Measurements from ENCODE around the gene IMMP2L.

IMMP2L gene

DNA sequence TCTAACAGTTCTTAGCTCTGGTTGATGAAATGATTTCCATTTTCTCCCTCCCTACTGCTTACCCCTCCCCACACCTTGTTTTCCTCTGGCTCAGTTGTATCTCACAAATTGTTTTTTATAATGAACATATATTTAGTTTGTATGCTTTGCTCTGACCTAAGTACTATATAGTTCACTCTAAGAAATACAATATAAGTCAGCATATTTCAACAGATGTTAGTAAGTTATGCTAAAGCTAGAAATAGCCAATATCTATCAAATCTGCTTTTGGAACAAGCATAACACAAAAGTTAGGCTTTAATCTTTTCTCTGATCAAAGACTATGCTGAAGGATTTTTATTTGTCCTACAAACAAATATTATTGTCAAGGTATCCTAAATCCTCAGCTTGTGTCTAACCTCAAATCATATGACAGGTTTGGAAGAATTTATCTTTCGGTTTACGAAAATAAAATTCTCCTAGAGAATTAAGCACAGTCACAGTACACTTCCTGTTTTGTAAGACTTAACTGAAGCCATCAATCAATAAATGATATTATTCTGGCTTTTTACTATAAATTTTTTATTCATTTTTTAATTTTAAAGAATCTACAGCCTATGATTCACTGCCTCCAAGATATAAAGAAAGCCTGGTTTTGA, 67.0 kb downstream of the IMMP2L start:
- no peaks in the 10 kb centered on the region for H3K36me3 ChIP-seq (ENCODE audit: control insufficient read depth in 5 of 5, insufficient read depth in 5 of 5, low read length in 5 of 5)
- no peaks in the 10 kb centered on the region for H3K27me3 ChIP-seq (ENCODE audit: control insufficient read depth in 5 of 5, insufficient read depth in 4 of 5, low read length in 5 of 5)
- no peaks in the 10 kb centered on the region for H3K4me1 ChIP-seq (ENCODE audit: control insufficient read depth in 5 of 5, insufficient read depth in 5 of 5, low read length in 5 of 5)
- no peaks in the 10 kb centered on the region for H3K9me3 ChIP-seq (ENCODE audit: control insufficient read depth in 5 of 5, low read length in 5 of 5)
- H3K27ac ChIP-seq (ENCODE audit: low read depth, low read length): no peak overlapping the region
- H3K9ac ChIP-seq (ENCODE audit: low read length in 5 of 5): no peak overlapping the region
- no peak overlapping the region for H3K4me3 ChIP-seq (ENCODE audit: low read depth in 1 of 5, low read length in 5 of 5)

GRCh38 chr7:111492234-111492633, 70.1 kb downstream of the IMMP2L start:
- Histone ChIP-seq H3K9me3 (ENCODE audit: control insufficient read depth in 5 of 5, low read length in 5 of 5) (no peaks in the 10 kb centered on the region), H3K9ac (ENCODE audit: low read length in 5 of 5) (no peak overlapping the region), H3K27ac (ENCODE audit: low read depth, low read length) (no peak overlapping the region), H3K4me1 (ENCODE audit: control insufficient read depth in 5 of 5, insufficient read depth in 5 of 5, low read length in 5 of 5) (no peaks in the 10 kb centered on the region), H3K4me3 (ENCODE audit: low read depth in 1 of 5, low read length in 5 of 5) (no peak overlapping the region), H3K27me3 (ENCODE audit: control insufficient read depth in 5 of 5, insufficient read depth in 4 of 5, low read length in 5 of 5) (no peaks in the 10 kb centered on the region), H3K36me3 (ENCODE audit: control insufficient read depth in 5 of 5, insufficient read depth in 5 of 5, low read length in 5 of 5) (no peaks in the 10 kb centered on the region)

DNA sequence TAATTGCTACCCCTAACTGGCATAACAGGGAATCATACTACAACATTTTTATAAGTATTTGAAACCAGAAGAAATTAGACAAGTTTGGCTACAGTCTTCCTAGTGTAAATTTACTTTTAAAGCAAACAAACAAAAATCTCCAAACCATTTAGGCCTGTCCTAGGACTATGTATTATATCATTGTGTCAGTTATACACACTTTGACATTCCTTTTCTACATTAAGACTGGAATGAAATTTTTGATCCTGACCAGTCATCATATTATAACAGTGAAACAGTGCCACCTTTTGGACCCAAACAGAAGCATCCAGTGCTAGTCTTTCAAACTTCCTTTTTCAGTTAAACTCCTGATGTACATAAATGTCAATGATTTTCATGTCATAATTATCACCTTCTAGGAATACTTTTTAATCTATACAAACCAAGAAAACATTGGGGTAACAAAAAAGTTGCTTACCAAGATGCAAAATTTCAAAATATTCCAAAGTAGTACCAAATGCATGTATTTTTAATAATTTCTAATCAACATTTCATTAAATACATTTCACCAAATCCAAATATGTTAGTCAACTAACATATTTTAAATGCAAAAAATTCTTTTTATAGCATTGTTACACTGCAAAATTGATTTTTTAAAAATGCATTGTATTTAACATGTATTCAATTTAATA, 75.7 kb downstream of the IMMP2L start:
- H3K27me3 ChIP-seq (ENCODE audit: control insufficient read depth in 5 of 5, insufficient read depth in 4 of 5, low read length in 5 of 5): no peaks in the 10 kb centered on the region
- no peaks in the 10 kb centered on the region for H3K4me1 ChIP-seq (ENCODE audit: control insufficient read depth in 5 of 5, insufficient read depth in 5 of 5, low read length in 5 of 5)
- no peak overlapping the region for H3K9ac ChIP-seq (ENCODE audit: low read length in 5 of 5)
- H3K36me3 ChIP-seq (ENCODE audit: control insufficient read depth in 5 of 5, insufficient read depth in 5 of 5, low read length in 5 of 5): no peaks in the 10 kb centered on the region
- H3K4me3 ChIP-seq (ENCODE audit: low read depth in 1 of 5, low read length in 5 of 5): no peak overlapping the region
- no peaks in the 10 kb centered on the region for H3K9me3 ChIP-seq (ENCODE audit: control insufficient read depth in 5 of 5, low read length in 5 of 5)
- no peak overlapping the region for H3K27ac ChIP-seq (ENCODE audit: low read depth, low read length)

DNA sequence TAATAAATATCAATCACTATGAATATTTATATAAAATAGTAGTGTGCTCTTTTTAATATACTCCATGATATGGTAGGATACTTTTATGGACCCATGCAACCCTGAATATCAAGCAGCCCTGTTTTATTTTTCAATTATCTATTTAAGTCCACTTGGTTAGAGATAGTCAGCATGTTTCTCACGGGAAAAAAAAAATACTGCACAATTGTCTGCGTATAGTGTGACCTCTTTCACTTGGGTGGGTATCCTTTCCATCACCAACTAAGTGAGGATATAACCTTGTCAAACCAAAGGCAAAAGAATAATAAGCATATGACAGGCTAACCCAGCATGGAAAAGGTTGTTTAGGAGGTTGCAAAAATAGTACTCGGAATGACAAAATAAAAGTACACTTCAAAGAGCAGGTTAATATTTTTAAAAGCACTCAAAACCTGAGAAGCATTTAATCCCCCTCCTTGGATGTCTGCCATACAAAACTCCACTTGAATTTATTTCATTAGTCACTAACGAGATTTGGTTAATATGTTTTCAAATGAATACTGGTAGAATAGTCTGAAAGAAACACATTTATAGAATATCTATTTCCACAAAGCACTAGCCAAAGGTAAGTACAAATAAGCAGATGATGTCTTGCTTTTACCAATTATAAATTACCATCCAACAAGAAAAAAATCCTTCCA, 76.5 kb downstream of the IMMP2L start:
- no peak overlapping the region for H3K9ac ChIP-seq (ENCODE audit: low read length in 5 of 5)
- no peaks in the 10 kb centered on the region for H3K9me3 ChIP-seq (ENCODE audit: control insufficient read depth in 5 of 5, low read length in 5 of 5)
- H3K27ac ChIP-seq (ENCODE audit: low read depth, low read length): no peak overlapping the region
- H3K36me3 ChIP-seq (ENCODE audit: control insufficient read depth in 5 of 5, insufficient read depth in 5 of 5, low read length in 5 of 5): no peaks in the 10 kb centered on the region
- H3K4me1 ChIP-seq (ENCODE audit: control insufficient read depth in 5 of 5, insufficient read depth in 5 of 5, low read length in 5 of 5): no peaks in the 10 kb centered on the region
- H3K27me3 ChIP-seq (ENCODE audit: control insufficient read depth in 5 of 5, insufficient read depth in 4 of 5, low read length in 5 of 5): no peaks in the 10 kb centered on the region
- no peak overlapping the region for H3K4me3 ChIP-seq (ENCODE audit: low read depth in 1 of 5, low read length in 5 of 5)

DNA sequence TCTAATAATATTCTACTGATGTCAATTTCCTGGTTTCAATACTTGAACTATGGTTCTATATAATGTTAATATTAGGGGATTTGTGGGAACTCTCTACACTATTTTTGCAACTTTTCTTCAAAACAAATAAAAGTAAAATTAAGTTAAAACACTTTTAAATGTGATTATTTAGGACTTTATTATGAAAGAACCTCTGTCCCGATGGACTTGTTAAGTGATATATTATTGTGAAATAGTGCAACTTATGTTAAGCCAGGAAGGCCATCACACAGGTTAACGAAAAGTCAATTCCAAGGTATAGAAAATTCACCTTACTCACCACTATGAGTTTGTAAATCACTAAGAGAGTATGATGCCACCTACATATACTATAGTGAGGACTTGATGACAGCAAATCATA, 79.2 kb downstream of the IMMP2L start:
- Histone ChIP-seq H3K4me3 (ENCODE audit: low read depth in 1 of 5, low read length in 5 of 5) (no peak overlapping the region), H3K9me3 (ENCODE audit: control insufficient read depth in 5 of 5, low read length in 5 of 5) (no peaks in the 10 kb centered on the region), H3K4me1 (ENCODE audit: control insufficient read depth in 5 of 5, insufficient read depth in 5 of 5, low read length in 5 of 5) (no peaks in the 10 kb centered on the region), H3K36me3 (ENCODE audit: control insufficient read depth in 5 of 5, insufficient read depth in 5 of 5, low read length in 5 of 5) (no peaks in the 10 kb centered on the region), H3K27me3 (ENCODE audit: control insufficient read depth in 5 of 5, insufficient read depth in 4 of 5, low read length in 5 of 5) (no peaks in the 10 kb centered on the region), H3K27ac (ENCODE audit: low read depth, low read length) (no peak overlapping the region), H3K9ac (ENCODE audit: low read length in 5 of 5) (no peak overlapping the region)

DNA sequence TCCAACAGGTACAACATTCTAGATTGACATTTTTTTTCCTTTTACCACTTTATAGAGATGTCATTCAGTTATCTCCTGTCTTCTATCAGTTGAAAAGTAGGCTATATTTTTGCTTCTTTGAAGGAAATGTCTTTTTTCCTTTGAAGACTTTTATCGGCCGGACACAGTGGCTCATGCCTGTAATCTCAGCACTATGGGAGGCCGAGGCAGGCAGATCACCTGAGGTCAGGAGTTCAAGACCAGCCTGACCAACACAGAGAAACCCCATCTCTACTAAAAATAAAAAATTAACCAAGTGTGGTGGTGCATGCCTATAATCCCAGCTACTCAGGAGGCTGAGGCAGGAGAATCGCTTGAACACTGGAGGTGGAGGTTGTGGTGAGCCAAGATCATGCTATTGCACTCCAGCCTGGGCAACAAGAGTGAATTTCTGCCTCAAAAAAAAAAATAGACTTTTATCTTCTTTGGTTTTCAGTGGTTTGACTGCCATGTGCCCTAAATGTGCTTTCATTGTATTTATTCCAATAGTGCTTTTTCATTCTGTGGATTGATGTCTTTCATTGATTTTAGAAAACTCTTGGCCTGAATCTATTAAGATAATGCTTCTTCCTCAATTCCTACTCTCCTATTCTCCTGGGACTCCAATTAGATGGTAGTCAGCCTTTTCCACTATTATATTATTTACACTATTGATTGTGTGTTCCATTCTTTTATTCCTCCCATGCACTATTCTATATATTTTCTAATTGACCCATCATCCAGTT, 84.6 kb downstream of the IMMP2L start:
- no peak overlapping the region for H3K9ac ChIP-seq (ENCODE audit: low read length in 5 of 5)
- no peaks in the 10 kb centered on the region for H3K36me3 ChIP-seq (ENCODE audit: control insufficient read depth in 5 of 5, insufficient read depth in 5 of 5, low read length in 5 of 5)
- no peak overlapping the region for H3K27ac ChIP-seq (ENCODE audit: low read depth, low read length)
- H3K9me3 ChIP-seq (ENCODE audit: control insufficient read depth in 5 of 5, low read length in 5 of 5): no peaks in the 10 kb centered on the region
- no peaks in the 10 kb centered on the region for H3K27me3 ChIP-seq (ENCODE audit: control insufficient read depth in 5 of 5, insufficient read depth in 4 of 5, low read length in 5 of 5)
- no peak overlapping the region for H3K4me3 ChIP-seq (ENCODE audit: low read depth in 1 of 5, low read length in 5 of 5)
- H3K4me1 ChIP-seq (ENCODE audit: control insufficient read depth in 5 of 5, insufficient read depth in 5 of 5, low read length in 5 of 5): peaks cover 0 to 5% (median 0%) of the 10 kb centered on the region in 5 donors

DNA sequence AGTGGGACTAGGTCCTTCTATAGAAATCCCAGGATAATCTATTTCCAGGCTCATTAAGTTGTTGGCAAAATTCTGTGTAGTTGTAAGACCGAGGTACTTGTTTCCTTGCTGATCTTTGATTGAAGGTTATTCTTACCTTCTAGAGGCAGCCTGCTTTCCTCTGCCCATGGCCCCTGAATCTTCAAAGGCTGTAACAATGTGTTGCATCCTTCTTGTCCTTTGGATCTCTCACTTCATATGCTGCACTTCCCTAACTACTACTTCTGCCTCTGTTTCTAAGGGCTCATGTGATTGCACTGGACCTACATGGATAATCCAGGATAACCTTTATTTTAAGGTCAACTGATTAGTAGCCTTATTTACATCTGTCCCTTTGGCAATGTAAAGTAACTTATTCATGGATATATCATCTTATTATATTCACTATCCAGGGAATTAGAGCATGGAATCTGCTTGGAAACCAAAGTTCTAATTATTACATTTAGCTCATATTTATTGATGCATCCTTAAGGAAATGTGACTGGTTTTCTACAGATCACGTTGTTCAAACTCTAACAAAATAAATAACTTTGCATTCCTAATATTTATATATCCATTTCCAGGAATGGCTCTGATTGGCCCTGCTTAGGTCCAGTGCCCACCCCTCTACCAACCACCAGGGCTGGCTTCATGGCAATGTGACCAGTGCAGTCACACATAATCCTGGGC, 85.6 kb downstream of the IMMP2L start:
- Histone ChIP-seq H3K4me1 (ENCODE audit: control insufficient read depth in 5 of 5, insufficient read depth in 5 of 5, low read length in 5 of 5) (peaks cover 0 to 5% (median 0%) of the 10 kb centered on the region in 5 donors), H3K9me3 (ENCODE audit: control insufficient read depth in 5 of 5, low read length in 5 of 5) (no peaks in the 10 kb centered on the region), H3K9ac (ENCODE audit: low read length in 5 of 5) (no peak overlapping the region), H3K27ac (ENCODE audit: low read depth, low read length) (no peak overlapping the region), H3K36me3 (ENCODE audit: control insufficient read depth in 5 of 5, insufficient read depth in 5 of 5, low read length in 5 of 5) (no peaks in the 10 kb centered on the region), H3K4me3 (ENCODE audit: low read depth in 1 of 5, low read length in 5 of 5) (no peak overlapping the region), H3K27me3 (ENCODE audit: control insufficient read depth in 5 of 5, insufficient read depth in 4 of 5, low read length in 5 of 5) (no peaks in the 10 kb centered on the region)

DNA sequence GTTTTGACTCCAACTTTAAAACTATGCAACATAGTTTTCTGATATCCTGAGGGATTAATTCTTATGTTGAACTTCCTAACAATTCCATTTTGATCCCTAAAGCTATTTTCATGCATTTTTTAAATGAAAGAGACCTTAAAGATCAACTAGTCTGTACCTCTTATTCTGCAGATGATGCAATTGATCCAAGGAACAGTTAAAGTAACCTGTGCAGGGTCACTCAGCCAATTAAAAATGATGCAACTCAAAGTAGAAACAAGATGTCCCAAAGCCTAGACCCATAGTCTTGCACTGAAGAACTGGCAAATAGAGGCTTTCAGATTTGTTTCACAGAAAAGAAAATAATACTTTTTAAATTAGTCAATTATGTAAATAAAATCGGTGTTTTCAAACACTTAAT, 86.3 kb downstream of the IMMP2L start:
- H3K9ac ChIP-seq (ENCODE audit: low read length in 5 of 5): no peak overlapping the region
- H3K36me3 ChIP-seq (ENCODE audit: control insufficient read depth in 5 of 5, insufficient read depth in 5 of 5, low read length in 5 of 5): no peaks in the 10 kb centered on the region
- H3K9me3 ChIP-seq (ENCODE audit: control insufficient read depth in 5 of 5, low read length in 5 of 5): peaks cover 0 to 4% (median 0%) of the 10 kb centered on the region in 5 donors
- H3K4me3 ChIP-seq (ENCODE audit: low read depth in 1 of 5, low read length in 5 of 5): no peak overlapping the region
- no peak overlapping the region for H3K27ac ChIP-seq (ENCODE audit: low read depth, low read length)
- H3K27me3 ChIP-seq (ENCODE audit: control insufficient read depth in 5 of 5, insufficient read depth in 4 of 5, low read length in 5 of 5): no peaks in the 10 kb centered on the region
- peaks cover 0 to 5% (median 0%) of the 10 kb centered on the region in 5 donors for H3K4me1 ChIP-seq (ENCODE audit: control insufficient read depth in 5 of 5, insufficient read depth in 5 of 5, low read length in 5 of 5)

DNA sequence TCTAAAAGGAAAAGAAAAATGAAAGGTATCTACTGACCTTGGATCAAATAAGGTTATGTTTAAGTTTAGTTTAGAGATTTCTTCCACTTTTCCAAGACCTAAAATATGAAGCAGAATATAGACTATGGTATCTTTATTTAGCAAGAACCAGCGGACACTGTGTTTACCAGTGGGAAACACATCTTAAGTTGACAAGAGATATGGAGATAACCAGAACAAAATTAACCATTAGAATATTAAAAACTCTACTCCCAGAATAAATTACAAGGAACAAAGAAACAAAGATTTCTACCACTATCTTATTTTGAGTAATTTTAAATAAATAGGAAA, 86.9 kb downstream of the IMMP2L start:
- peaks cover 0 to 4% (median 0%) of the 10 kb centered on the region in 5 donors for H3K9me3 ChIP-seq (ENCODE audit: control insufficient read depth in 5 of 5, low read length in 5 of 5)
- H3K9ac ChIP-seq (ENCODE audit: low read length in 5 of 5): no peak overlapping the region
- no peaks in the 10 kb centered on the region for H3K27me3 ChIP-seq (ENCODE audit: control insufficient read depth in 5 of 5, insufficient read depth in 4 of 5, low read length in 5 of 5)
- H3K36me3 ChIP-seq (ENCODE audit: control insufficient read depth in 5 of 5, insufficient read depth in 5 of 5, low read length in 5 of 5): no peaks in the 10 kb centered on the region
- H3K27ac ChIP-seq (ENCODE audit: low read depth, low read length): no peak overlapping the region
- peaks cover 0 to 5% (median 0%) of the 10 kb centered on the region in 5 donors for H3K4me1 ChIP-seq (ENCODE audit: control insufficient read depth in 5 of 5, insufficient read depth in 5 of 5, low read length in 5 of 5)
- H3K4me3 ChIP-seq (ENCODE audit: low read depth in 1 of 5, low read length in 5 of 5): no peak overlapping the region
